SK-N-MC (cell line): ENCODE measurements around the gene SETD2.

Experiments used
- DNase-seq: peaks from one replicate; pipeline ENCODE4 v3.0.0-alpha.2; 2011; ENCODE audit warnings: low read depth, low spot score
- H3K27ac ChIP-seq: fragments of 200-600 bp; sonication (generic); 2 replicates; pipeline ENCODE4 v1.5.1; 2016; ENCODE audit warnings: mixed run types
- H3K36me3 ChIP-seq: fragments of 200-600 bp; sonication (generic); 2 replicates; pipeline ENCODE4 v1.6.1; 2017; ENCODE audit warnings: antibody characterized with exemption, low read length, mixed read lengths; ENCODE audit not compliant: insufficient read depth
- H3K4me3 ChIP-seq: fragments of 200-600 bp; sonication (generic); 2 replicates; pipeline ENCODE4 v1.5.1; 2016
- H3K9ac ChIP-seq: fragments of 200-600 bp; sonication (generic); 2 replicates; pipeline ENCODE4 v1.8.0; 2017; ENCODE audit warnings: mixed run types, mixed read lengths; ENCODE audit not compliant: insufficient read length
- H3K9me3 ChIP-seq: fragments of 200-600 bp; sonication (generic); 2 replicates; pipeline ENCODE4 v1.6.1; 2017; ENCODE audit warnings: low read depth, mild to moderate bottlenecking, antibody characterized with exemption, low read length, moderate library complexity, mixed read lengths
- EZH2 ChIP-seq: fragments of 200-600 bp; sonication (generic); IDR thresholded peaks from one replicate; pipeline ENCODE4 v1.6.1; 2017; ENCODE audit warnings: antibody characterized with exemption
- FOXP2 ChIP-seq: optimal IDR thresholded peaks from 2 replicates; pipeline ENCODE3; 2011; ENCODE audit warnings: mild to moderate bottlenecking, moderate library complexity; ENCODE audit not compliant: insufficient read depth; ENCODE audit errors: extremely low read length, control extremely low read depth
- POLR2AphosphoS5 ChIP-seq: IDR thresholded peaks from 2 replicates; pipeline ENCODE4 v1.6.1; 2012; ENCODE audit warnings: mild to moderate bottlenecking, low read depth, low read length, borderline replicate concordance

The SETD2 gene

GRCh38 chr3:46998852-46999515 is 164.9 kb downstream of the SETD2 start:
- H3K27ac ChIP-seq: no peak overlapping the region
- H3K9me3 ChIP-seq: no peaks in the 10 kb centered on the region
- no peak overlapping the region for H3K4me3 ChIP-seq
- TF ChIP-seq POLR2AphosphoS5: no peak
- TF ChIP-seq EZH2: no peak
- no peak for TF ChIP-seq FOXP2
- H3K36me3 ChIP-seq: no peaks in the 10 kb centered on the region
- no peak for DNase-seq
- no peak overlapping the region for H3K9ac ChIP-seq

DNA sequence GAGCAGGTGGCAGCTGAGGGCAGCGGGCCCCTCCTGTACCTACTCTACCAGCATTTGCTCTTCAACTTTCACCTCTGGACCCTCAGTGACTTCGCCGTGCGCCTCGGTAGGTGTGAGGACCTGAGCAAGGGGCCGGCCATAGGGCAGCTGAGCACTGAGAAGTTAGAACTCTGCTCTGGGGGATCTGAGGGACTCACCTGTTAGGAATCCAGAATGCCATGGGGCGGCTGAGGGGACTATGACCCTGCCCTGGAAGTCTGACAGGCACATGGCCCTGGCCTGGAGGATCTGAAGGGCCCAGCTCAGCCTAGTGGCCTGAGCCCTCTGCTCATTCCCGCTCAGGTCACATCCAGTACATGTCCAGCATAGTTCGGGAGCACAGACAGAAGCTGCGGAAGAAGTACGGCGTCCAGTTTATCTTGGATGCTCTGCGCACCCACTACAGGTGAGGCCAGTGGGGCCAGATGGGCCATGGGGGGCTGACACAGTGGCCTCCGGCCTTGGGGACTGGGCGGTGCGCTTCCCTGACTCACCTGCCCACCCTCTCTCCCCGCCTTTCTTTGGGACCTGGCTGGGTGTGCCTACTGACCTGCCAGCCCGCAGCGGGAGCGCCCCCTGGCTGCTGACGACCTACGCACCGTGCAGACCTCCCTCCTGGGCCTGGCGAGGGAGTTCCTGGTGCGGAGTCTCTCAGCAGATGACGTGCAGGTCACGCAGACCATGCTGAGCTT is 165.6 kb downstream of the SETD2 start:
- Histone ChIP-seq H3K4me3 (no peak overlapping the region), H3K9me3 (no peaks in the 10 kb centered on the region), H3K36me3 (no peaks in the 10 kb centered on the region), H3K9ac (no peak overlapping the region), H3K27ac (no peak overlapping the region)
- TF ChIP-seq POLR2AphosphoS5 (no peak), FOXP2 (no peak), EZH2 (no peak)
- DNase-seq: no peak

- H3K4me3 ChIP-seq: no peak overlapping the region
- TF ChIP-seq POLR2AphosphoS5: no peak
- no peak for TF ChIP-seq FOXP2
- no peak for TF ChIP-seq EZH2
- H3K9me3 ChIP-seq: no peaks in the 10 kb centered on the region
- DNase-seq: no peak
- no peak overlapping the region for H3K9ac ChIP-seq
- no peaks in the 10 kb centered on the region for H3K36me3 ChIP-seq
- no peak overlapping the region for H3K27ac ChIP-seq
These were observed 166.3 kb downstream of the SETD2 start for GRCh38 chr3:46997453-46998091.

- Histone ChIP-seq H3K36me3 (no peaks in the 10 kb centered on the region), H3K9ac (no peak overlapping the region), H3K27ac (no peak overlapping the region), H3K9me3 (no peaks in the 10 kb centered on the region), H3K4me3 (no peak overlapping the region)
- DNase-seq: no peak
- TF ChIP-seq EZH2 (no peak), POLR2AphosphoS5 (no peak), FOXP2 (no peak)
These were observed 167.0 kb downstream of the SETD2 start for GRCh38 chr3:46996689-46997452.

- no peaks in the 10 kb centered on the region for H3K36me3 ChIP-seq
- no peaks in the 10 kb centered on the region for H3K9me3 ChIP-seq
- DNase-seq: no peak
- no peak overlapping the region for H3K27ac ChIP-seq
- H3K9ac ChIP-seq: no peak overlapping the region
- H3K4me3 ChIP-seq: no peak overlapping the region
- no peak for TF ChIP-seq POLR2AphosphoS5
- TF ChIP-seq FOXP2: no peak
- no peak for TF ChIP-seq EZH2
These were observed 167.9 kb downstream of the SETD2 start for GRCh38 chr3:46995901-46996562.

- Histone ChIP-seq H3K27ac (no peak overlapping the region), H3K4me3 (no peak overlapping the region), H3K9ac (no peak overlapping the region), H3K9me3 (no peaks in the 10 kb centered on the region), H3K36me3 (no peaks in the 10 kb centered on the region)
- TF ChIP-seq FOXP2 (no peak), POLR2AphosphoS5 (no peak), EZH2 (no peak)
- no peak for DNase-seq
These were observed 168.8 kb downstream of the SETD2 start for GRCh38 chr3:46994801-46995731.

DNA sequence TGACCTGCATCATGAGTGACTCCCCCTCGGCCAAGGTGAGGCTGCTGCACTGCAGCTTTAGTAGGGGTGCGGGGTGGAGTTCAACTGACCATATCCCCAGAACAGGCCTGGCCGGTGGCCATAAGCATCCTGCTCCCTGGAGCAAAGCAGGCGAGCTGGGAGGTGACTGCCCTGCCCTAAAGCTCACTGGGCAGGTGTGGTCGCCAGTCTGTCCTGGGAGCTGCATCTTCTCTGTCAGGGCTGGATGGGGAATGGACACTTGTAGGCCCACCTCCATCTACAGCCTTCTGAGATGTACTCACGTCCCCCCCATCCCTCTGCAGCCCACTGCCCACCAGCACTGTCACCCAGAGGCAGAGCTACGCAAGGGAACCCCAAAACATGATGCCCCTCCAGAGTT is 169.9 kb downstream of the SETD2 start:
- Histone ChIP-seq H3K36me3 (no peaks in the 10 kb centered on the region), H3K27ac (no peak overlapping the region), H3K9me3 (no peaks in the 10 kb centered on the region), H3K4me3 (no peak overlapping the region), H3K9ac (no peak overlapping the region)
- DNase-seq: no peak
- TF ChIP-seq FOXP2 (no peak), EZH2 (no peak), POLR2AphosphoS5 (no peak)
